ENCODE results near the gene PTPN1. TPM values are rescaled to one million over a fixed set of nuclear protein-coding genes. Genes with fewer than 3 reads are reported as not detected.

The PTPN1 gene
- total RNA-seq, 1 experiment from 2014 or later: 63.0 TPM

DNA sequence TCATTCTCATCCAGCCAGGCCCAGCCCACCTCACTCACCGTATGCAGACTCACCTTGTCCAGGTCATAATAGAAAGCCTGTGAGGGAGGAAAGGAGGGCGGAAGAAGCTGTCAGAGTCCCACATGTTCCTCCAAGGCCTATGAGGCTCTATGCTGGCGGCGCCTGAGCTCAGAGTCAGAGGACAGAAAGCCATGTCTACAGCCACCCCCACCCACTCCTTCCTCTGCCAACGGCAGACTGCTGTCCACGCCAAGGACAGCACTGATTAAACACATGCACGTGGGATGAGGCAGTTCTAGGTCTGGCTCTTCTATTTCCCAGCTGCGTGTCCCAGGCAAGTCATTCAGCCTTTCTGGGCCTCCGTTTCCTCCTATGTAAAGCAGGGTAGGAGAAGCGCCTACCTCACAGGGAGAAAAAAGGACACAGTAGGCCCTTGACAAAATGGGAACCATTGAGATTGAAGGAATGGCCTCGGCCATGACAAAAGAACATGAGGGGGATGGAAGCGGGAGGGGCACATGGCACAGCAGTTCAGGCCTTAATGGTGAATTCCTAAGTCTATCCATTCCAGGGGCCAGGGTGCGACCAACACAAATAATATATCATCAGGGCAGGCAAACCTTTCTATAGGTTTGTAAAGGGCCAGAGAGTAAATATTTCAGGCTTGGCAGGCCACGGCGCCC is 101.1 kb downstream of the PTPN1 start:
- Mint-ChIP-seq H3K4me3 (ENCODE audit: unreplicated experiment) (no peak overlapping the region), H3K27ac (ENCODE audit: low read depth, unreplicated experiment) (no peak overlapping the region), H3K4me1 (ENCODE audit: insufficient read depth, unreplicated experiment) (no peaks in the 10 kb centered on the region), H3K27me3 (ENCODE audit: insufficient read depth, unreplicated experiment) (no peaks in the 10 kb centered on the region), H3K9me3 (ENCODE audit: unreplicated experiment) (no peaks in the 10 kb centered on the region), H3K36me3 (ENCODE audit: insufficient read depth, unreplicated experiment) (no peaks in the 10 kb centered on the region)
- POLR2A ChIA-PET: interaction anchor here (1.4 kb wide), 1 partner anchor 24 kb away, joined by 4 read pairs; no protein-coding TSS in a partner anchor
- CTCF ChIA-PET: interaction anchor here (0.8 to 1.2 kb wide), 2 partner anchors 23 to 178 kb away, joined by 3 to 5 read pairs; no protein-coding TSS in a partner anchor
- DNase-seq (ENCODE audit: unreplicated experiment): no peak
- intact Hi-C loops (cut with micrococcal nuclease): no loop called here
- no TSS peak for BruUV-seq (replicated peaks)
- TF ChIP-seq, protein P1, sequence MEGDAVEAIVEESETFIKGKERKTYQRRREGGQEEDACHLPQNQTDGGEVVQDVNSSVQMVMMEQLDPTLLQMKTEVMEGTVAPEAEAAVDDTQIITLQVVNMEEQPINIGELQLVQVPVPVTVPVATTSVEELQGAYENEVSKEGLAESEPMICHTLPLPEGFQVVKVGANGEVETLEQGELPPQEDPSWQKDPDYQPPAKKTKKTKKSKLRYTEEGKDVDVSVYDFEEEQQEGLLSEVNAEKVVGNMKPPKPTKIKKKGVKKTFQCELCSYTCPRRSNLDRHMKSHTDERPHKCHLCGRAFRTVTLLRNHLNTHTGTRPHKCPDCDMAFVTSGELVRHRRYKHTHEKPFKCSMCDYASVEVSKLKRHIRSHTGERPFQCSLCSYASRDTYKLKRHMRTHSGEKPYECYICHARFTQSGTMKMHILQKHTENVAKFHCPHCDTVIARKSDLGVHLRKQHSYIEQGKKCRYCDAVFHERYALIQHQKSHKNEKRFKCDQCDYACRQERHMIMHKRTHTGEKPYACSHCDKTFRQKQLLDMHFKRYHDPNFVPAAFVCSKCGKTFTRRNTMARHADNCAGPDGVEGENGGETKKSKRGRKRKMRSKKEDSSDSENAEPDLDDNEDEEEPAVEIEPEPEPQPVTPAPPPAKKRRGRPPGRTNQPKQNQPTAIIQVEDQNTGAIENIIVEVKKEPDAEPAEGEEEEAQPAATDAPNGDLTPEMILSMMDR (IDR thresholded peaks at IDR 0.05; ENCODE audit: unreplicated experiment): no peak

DNA sequence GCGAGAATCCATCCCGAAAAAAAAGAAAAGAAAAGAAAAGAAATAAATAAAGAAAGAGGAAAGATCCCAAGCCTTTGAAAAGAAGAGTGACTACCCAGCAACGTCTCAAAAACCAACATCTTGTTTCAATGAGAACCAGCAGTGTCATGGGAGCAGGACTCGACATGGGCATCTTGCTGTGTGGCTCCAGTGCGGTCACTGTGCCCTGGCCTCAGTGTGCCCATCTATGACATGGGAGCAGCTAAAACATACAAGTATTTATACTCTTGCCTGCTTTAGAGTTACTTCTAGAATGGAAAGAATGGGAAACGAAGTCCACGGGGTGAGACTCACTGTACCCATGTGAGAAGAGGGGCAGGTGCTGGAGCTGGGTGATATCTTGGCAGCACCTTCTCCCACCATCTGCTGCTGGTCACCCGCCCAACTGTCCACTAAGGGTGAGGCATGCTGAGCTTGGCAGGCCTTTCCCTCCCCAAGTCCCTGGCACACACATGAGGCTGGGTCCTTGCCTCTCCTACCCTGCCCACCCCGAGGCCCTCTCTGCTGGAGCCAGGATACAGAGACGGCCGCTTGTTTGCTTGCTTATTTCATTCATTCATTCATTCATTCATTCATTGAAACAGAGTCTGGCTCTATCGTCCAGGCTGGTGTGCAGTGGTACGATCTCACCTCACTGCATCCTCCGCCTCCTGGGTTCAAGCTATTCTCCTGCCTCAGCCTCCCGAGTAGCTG is 103.4 kb downstream of the PTPN1 start:
- H3K27me3 Mint-ChIP-seq (ENCODE audit: insufficient read depth, unreplicated experiment): no peaks in the 10 kb centered on the region
- intact Hi-C loops (cut with micrococcal nuclease): no loop called here
- H3K4me3 Mint-ChIP-seq (ENCODE audit: unreplicated experiment): no peak overlapping the region
- ChIA-PET POLR2A (interaction anchor here (0.8 to 1.6 kb wide), 2 partner anchors 11 to 30 kb away, joined by 3 to 6 read pairs; no protein-coding TSS in a partner anchor), CTCF (interaction anchor here (0.6 to 0.7 kb wide), 3 partner anchors 14 to 45 kb away, joined by 3 to 4 read pairs (median 3); no protein-coding TSS in a partner anchor)
- H3K9me3 Mint-ChIP-seq (ENCODE audit: unreplicated experiment): no peaks in the 10 kb centered on the region
- H3K36me3 Mint-ChIP-seq (ENCODE audit: insufficient read depth, unreplicated experiment): no peaks in the 10 kb centered on the region
- TF ChIP-seq, protein P1 (IDR thresholded peaks at IDR 0.05; ENCODE audit: unreplicated experiment): no peak
- H3K4me1 Mint-ChIP-seq (ENCODE audit: insufficient read depth, unreplicated experiment): no peaks in the 10 kb centered on the region
- DNase-seq (ENCODE audit: unreplicated experiment): no peak
- BruUV-seq (replicated peaks): no TSS peak
- no peak overlapping the region for H3K27ac Mint-ChIP-seq (ENCODE audit: low read depth, unreplicated experiment)

- Mint-ChIP-seq H3K27me3 (ENCODE audit: insufficient read depth, unreplicated experiment) (no peaks in the 10 kb centered on the region), H3K36me3 (ENCODE audit: insufficient read depth, unreplicated experiment) (no peaks in the 10 kb centered on the region), H3K4me3 (ENCODE audit: unreplicated experiment) (no peak overlapping the region), H3K27ac (ENCODE audit: low read depth, unreplicated experiment) (no peak overlapping the region), H3K9me3 (ENCODE audit: unreplicated experiment) (no peaks in the 10 kb centered on the region), H3K4me1 (ENCODE audit: insufficient read depth, unreplicated experiment) (no peaks in the 10 kb centered on the region)
- no peak for DNase-seq (ENCODE audit: unreplicated experiment)
- BruUV-seq (replicated peaks): no TSS peak
- TF ChIP-seq, protein P1 (IDR thresholded peaks at IDR 0.05; ENCODE audit: unreplicated experiment): no peak
- CTCF ChIA-PET: interaction anchor here (1.2 kb wide), 2 partner anchors 17 to 20 kb away, joined by 3 read pairs; no protein-coding TSS in a partner anchor
- POLR2A ChIA-PET: no interaction called here
- intact Hi-C loops (cut with micrococcal nuclease): no loop called here
Measured at GRCh38 chr20:50615407-50615806, 105.2 kb downstream of the PTPN1 start.

DNA sequence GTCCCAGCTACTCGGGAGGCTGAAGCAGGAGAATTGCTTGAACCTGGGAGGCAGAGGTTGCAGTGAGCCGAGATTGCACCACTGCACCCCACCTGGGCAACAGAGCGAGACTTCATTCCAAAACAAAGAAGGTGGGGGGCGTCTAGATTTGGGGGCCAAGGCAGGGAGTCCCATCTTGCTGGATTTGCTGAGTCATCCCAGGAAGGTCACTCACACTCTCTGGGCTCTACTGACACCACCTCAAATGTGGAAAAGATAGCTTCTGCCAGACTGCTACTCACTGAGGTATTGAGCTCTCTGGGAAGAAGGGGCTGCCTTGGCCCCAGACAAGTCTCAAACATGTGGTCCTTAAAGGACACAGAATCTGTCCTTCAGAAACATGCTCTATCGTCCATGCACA is 106.8 kb downstream of the PTPN1 start:
- BruUV-seq (replicated peaks): no TSS peak
- H3K4me3 Mint-ChIP-seq (ENCODE audit: unreplicated experiment): no peak overlapping the region
- DNase-seq (ENCODE audit: unreplicated experiment): no peak
- no peaks in the 10 kb centered on the region for H3K4me1 Mint-ChIP-seq (ENCODE audit: insufficient read depth, unreplicated experiment)
- H3K27me3 Mint-ChIP-seq (ENCODE audit: insufficient read depth, unreplicated experiment): no peaks in the 10 kb centered on the region
- ChIA-PET CTCF (interaction anchor here (0.6 to 1.1 kb wide), 3 partner anchors 20 to 133 kb away, joined by 3 to 4 read pairs (median 3); no protein-coding TSS in a partner anchor), POLR2A (interaction anchor here (0.7 kb wide), 1 partner anchor 35 kb away, joined by 3 read pairs; no protein-coding TSS in a partner anchor)
- H3K27ac Mint-ChIP-seq (ENCODE audit: low read depth, unreplicated experiment): no peak overlapping the region
- no peaks in the 10 kb centered on the region for H3K9me3 Mint-ChIP-seq (ENCODE audit: unreplicated experiment)
- TF ChIP-seq, protein P1 (IDR thresholded peaks at IDR 0.05; ENCODE audit: unreplicated experiment): no peak
- H3K36me3 Mint-ChIP-seq (ENCODE audit: insufficient read depth, unreplicated experiment): no peaks in the 10 kb centered on the region
- intact Hi-C loops (cut with micrococcal nuclease): no loop called here

Measured in MCF 10A (cell line).